Stimulated activated CD8-positive, alpha-beta memory T cell treated with anti-CD3 and anti-CD28 coated beads, Interleukin-7, amount 100 ng/mL, for 1 hour (primary cell): ENCODE measurements around the gene EXTL1.

Experiments
- DNase-seq, 2 donors: peaks; one replicate each; pipeline ENCODE4 v3.0.0-alpha.2; 2020; ENCODE audit warnings: low read depth in 2 of 2

Gene EXTL1

GRCh38 chr1:26043765-26044164 lies 22.2 kb downstream of the EXTL1 start:
- DNase-seq: no peak

- no peak for DNase-seq
These were observed 22.8 kb downstream of the EXTL1 start for GRCh38 chr1:26044414-26044813.

- DNase-seq: no peak
These were observed 23.6 kb downstream of the EXTL1 start for GRCh38 chr1:26044971-26045721.

- DNase-seq: no peak
These were observed 24.2 kb downstream of the EXTL1 start, which contains the start of gene SLC30A2 for GRCh38 chr1:26045722-26046245. Gene SLC30A2 (minus strand): TSS chr1:26046118. CDS start chr1:26045896, 222 bp downstream.

GRCh38 chr1:26046246-26047095 lies 24.9 kb downstream of the EXTL1 start:
- DNase-seq: no peak

GRCh38 chr1:26047278-26047874 lies 25.8 kb downstream of the EXTL1 start:
- DNase-seq: no peak

- DNase-seq: no peak
These were observed 28.1 kb downstream of the EXTL1 start for GRCh38 chr1:26049531-26050247.

GRCh38 chr1:26050248-26050640 lies 28.7 kb downstream of the EXTL1 start:
- no peak for DNase-seq

- no peak for DNase-seq
These were observed 32.4 kb downstream of the EXTL1 start for GRCh38 chr1:26053718-26054560.

GRCh38 chr1:26055041-26055440 lies 33.5 kb downstream of the EXTL1 start:
- no peak for DNase-seq

- no peak for DNase-seq
These were observed 35.6 kb downstream of the EXTL1 start for GRCh38 chr1:26057189-26057588.

- no peak for DNase-seq
These were observed 36.5 kb downstream of the EXTL1 start for GRCh38 chr1:26058052-26058595.

- DNase-seq: no peak
These were observed 38.3 kb downstream of the EXTL1 start for GRCh38 chr1:26059906-26060305.

GRCh38 chr1:26060832-26061574 lies 39.4 kb downstream of the EXTL1 start:
- no peak for DNase-seq

- DNase-seq: no peak
These were observed 43.0 kb downstream of the EXTL1 start for GRCh38 chr1:26064553-26064952.

GRCh38 chr1:26066160-26066559 lies 44.6 kb downstream of the EXTL1 start:
- no peak for DNase-seq

- DNase-seq: no peak
These were observed 45.3 kb downstream of the EXTL1 start for GRCh38 chr1:26066857-26067256.

GRCh38 chr1:26067432-26067911 lies 45.9 kb downstream of the EXTL1 start, which contains the start of gene TRIM63:
Gene TRIM63 (minus strand): TSS chr1:26067630. CDS start chr1:26067494, 136 bp downstream.
- DNase-seq: no peak

- no peak for DNase-seq
These were observed 48.3 kb downstream of the EXTL1 start for GRCh38 chr1:26069941-26070295.
